HCT116 (cell line): ENCODE results near the gene OR2AJ1. TPM values are rescaled to one million over a fixed set of nuclear protein-coding genes. Genes with fewer than 3 reads are reported as not detected.

Experiments used
- total RNA-seq: library from RNA; stranded (reverse); gene quantifications from one replicate; pipeline ENCODE4 v1.2.1, GENCODE V29; 2021; ENCODE audit not compliant: unreplicated experiment

The OR2AJ1 gene
- total RNA-seq, 1 experiment from 2014 or later = not detected

Other genes starting within 250 kb of the OR2AJ1 start
- gene OR13G1, start 245.2 kb upstream of the OR2AJ1 start, total RNA-seq = not detected
- not detected for gene OR6F1, start 208.2 kb upstream of the OR2AJ1 start, total RNA-seq
- gene OR14K1, start 186.3 kb upstream of the OR2AJ1 start, total RNA-seq = not detected
- not detected for gene OR14A2, start 176.7 kb upstream of the OR2AJ1 start, total RNA-seq
- gene OR1C1, start 164.3 kb upstream of the OR2AJ1 start, total RNA-seq = not detected
- not detected for gene OR14A16, start 100.8 kb upstream of the OR2AJ1 start, total RNA-seq
- gene OR11L1, start 83.0 kb upstream of the OR2AJ1 start, total RNA-seq = not detected
- not detected for gene TRIM58, start 67.7 kb upstream of the OR2AJ1 start, total RNA-seq
- gene OR2W3, start 29.3 kb upstream of the OR2AJ1 start, total RNA-seq = not detected
- not detected for gene OR2T8, start 4.6 kb upstream of the OR2AJ1 start, total RNA-seq
- gene OR2L8, start 24.0 kb downstream of the OR2AJ1 start, total RNA-seq = not detected
- gene OR2AK2, start 40.3 kb downstream of the OR2AJ1 start, total RNA-seq = not detected
- not detected for gene OR2L5, start 88.8 kb downstream of the OR2AJ1 start, total RNA-seq
- not detected for gene OR2L2, start 105.2 kb downstream of the OR2AJ1 start, total RNA-seq
- gene OR2L3, start 121.9 kb downstream of the OR2AJ1 start, total RNA-seq = not detected
- not detected for gene OR2L13, start 170.3 kb downstream of the OR2AJ1 start, total RNA-seq
- gene OR2M5, start 220.3 kb downstream of the OR2AJ1 start, total RNA-seq = not detected
- gene OR2M2, start 249.9 kb downstream of the OR2AJ1 start, total RNA-seq = not detected